HEK293T (cell line): ENCODE data around the gene STXBP1.

Experiments
- BHLHE40 ChIP-seq: fragments of 450-650 bp; IDR thresholded peaks from 2 replicates; pipeline ENCODE4 v1.6.1; 2016; ENCODE audit warnings: mild to moderate bottlenecking, moderate library complexity, borderline replicate concordance
- ELF4 ChIP-seq: fragments of 450-650 bp; IDR thresholded peaks from 2 replicates; pipeline ENCODE4 v1.6.1; 2017; ENCODE audit warnings: antibody characterized with exemption
- FOXA1 ChIP-seq: fragments of 450-650 bp; IDR thresholded peaks from 2 replicates; pipeline ENCODE4 v1.6.1; 2016; ENCODE audit warnings: mild to moderate bottlenecking
- FOXK2 ChIP-seq: fragments of 450-650 bp; IDR thresholded peaks from 2 replicates; pipeline ENCODE4 v1.6.1; 2016; ENCODE audit warnings: mild to moderate bottlenecking
- FOXM1 ChIP-seq: fragments of 450-650 bp; IDR thresholded peaks from 2 replicates; pipeline ENCODE4 v1.6.1; 2017; ENCODE audit warnings: mild to moderate bottlenecking, borderline replicate concordance
- NFRKB ChIP-seq: fragments of 450-650 bp; IDR thresholded peaks from 2 replicates; pipeline ENCODE4 v1.6.1; 2016; ENCODE audit warnings: mild to moderate bottlenecking, moderate library complexity
- SP1 ChIP-seq: fragments of 450-650 bp; IDR thresholded peaks from 2 replicates; pipeline ENCODE4 v1.6.1; 2017
- SUZ12 ChIP-seq: fragments of 450-650 bp; IDR thresholded peaks from 2 replicates; pipeline ENCODE4 v1.6.1; 2016; ENCODE audit warnings: mild to moderate bottlenecking
- TF ChIP-seq, protein P1 (sequence below): fragments of 450-650 bp; IDR thresholded peaks from 2 replicates; pipeline ENCODE4 v1.6.1; 2016

DNA sequence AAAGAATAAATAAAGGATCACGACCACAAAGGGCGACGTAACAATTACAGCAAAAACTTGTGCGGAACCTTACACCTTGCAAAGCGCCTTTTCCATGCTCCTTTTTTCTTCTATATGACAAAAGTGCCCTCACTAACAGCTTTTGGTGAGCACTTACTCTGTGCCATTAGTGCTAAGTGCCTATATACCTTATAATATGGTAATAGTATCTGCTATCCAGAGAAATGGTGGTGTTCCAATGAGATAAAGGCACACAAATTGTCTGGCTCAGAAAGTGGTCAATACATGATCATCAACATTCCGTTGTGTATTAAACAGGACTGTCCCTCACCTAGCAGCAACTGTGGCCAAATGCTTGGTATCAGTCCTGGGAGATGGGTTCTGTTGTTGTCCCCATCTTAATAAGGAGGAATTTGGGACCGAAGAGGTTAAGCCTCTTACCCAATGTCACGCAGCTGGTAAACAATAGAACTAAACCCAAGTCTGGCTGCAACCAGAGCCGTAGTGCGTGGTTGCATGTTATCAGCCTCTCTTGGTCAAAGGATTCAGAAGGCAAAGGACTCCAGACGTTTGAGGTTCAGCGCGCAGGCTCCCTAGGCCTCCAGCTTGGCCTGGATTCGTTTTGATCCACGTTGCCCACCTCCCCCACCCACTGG is 123.6 kb downstream of the STXBP1 start:
- TF ChIP-seq, protein P1, sequence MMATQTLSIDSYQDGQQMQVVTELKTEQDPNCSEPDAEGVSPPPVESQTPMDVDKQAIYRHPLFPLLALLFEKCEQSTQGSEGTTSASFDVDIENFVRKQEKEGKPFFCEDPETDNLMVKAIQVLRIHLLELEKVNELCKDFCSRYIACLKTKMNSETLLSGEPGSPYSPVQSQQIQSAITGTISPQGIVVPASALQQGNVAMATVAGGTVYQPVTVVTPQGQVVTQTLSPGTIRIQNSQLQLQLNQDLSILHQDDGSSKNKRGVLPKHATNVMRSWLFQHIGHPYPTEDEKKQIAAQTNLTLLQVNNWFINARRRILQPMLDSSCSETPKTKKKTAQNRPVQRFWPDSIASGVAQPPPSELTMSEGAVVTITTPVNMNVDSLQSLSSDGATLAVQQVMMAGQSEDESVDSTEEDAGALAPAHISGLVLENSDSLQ = no peak
- no peak for TF ChIP-seq NFRKB
- no peak for TF ChIP-seq SP1
- TF ChIP-seq SUZ12 = no peak
- TF ChIP-seq BHLHE40 = no peak
- TF ChIP-seq ELF4 = no peak
- no peak for TF ChIP-seq FOXK2
- no peak for TF ChIP-seq FOXM1
- no peak for TF ChIP-seq FOXA1
